BLaER1 treated with 17β-estradiol and CSF1 and Interleukin-3, amounts not matched to agents 10 nM and 100 nM (cell line): Measurements from ENCODE around the gene TIMP1.

Experiments used
- H3K27ac ChIP-seq, 11 experiments: shearing (Covaris generic); formaldehyde crosslinking; 2 replicates each; pipeline ENCODE4 v1.8.1; 2022
- H3K27me3 ChIP-seq, 11 experiments: shearing (Covaris generic); formaldehyde crosslinking; 2 replicates each; pipeline ENCODE4 v1.8.1; 2022
- H3K36me3 ChIP-seq, 11 experiments: shearing (Covaris generic); formaldehyde crosslinking; 2 replicates each; pipeline ENCODE4 v1.8.1; 2022
- H3K4me1 ChIP-seq, 10 experiments: shearing (Covaris generic); formaldehyde crosslinking; 2 replicates each; pipeline ENCODE4 v1.8.1; 2022
- H3K4me2 ChIP-seq, 11 experiments: shearing (Covaris generic); formaldehyde crosslinking; 2 replicates each; pipeline ENCODE4 v1.8.1; 2022
- H3K4me3 ChIP-seq, 10 experiments: shearing (Covaris generic); formaldehyde crosslinking; 2 replicates each; pipeline ENCODE4 v1.8.1; 2022
- H3K9ac ChIP-seq, 11 experiments: shearing (Covaris generic); formaldehyde crosslinking; 2 replicates each; pipeline ENCODE4 v1.8.1; 2022
- H3K9me3 ChIP-seq, 11 experiments: shearing (Covaris generic); formaldehyde crosslinking; replicated peaks in 1 of 11; 2 replicates each; pipeline ENCODE4 v1.8.1; 2022
- H4K20me1 ChIP-seq, 11 experiments: shearing (Covaris generic); formaldehyde crosslinking; 2 replicates each; pipeline ENCODE4 v1.8.1; 2022
- Cebpa-rat ChIP-seq, 11 experiments: shearing (Covaris generic); IDR thresholded peaks; 2 replicates each; pipeline ENCODE4 v1.8.1; 2022

The TIMP1 gene

DNA sequence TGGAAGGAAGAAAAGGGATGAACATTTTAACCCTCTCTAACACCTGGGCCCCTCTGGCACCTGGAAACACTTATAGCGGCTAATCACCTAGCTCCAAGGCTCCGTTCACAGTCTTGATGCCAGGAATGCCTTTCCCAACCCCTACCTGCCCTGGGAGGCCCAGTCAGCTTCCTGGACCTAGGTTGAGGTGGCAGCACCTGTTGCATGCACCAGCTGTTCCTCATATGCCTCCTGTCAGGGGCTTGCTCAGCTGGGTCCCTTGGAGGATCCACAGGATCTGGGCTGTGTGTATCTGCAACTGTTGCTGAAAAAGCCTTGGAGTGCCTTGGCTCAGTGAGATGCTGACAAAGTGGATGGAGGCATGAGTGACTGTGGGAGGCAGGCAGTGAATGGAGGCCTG is 43.1 kb downstream of the TIMP1 start:
- H3K27ac ChIP-seq: no peak overlapping the region
- peaks cover 24 to 46% (median 29%) of the 10 kb centered on the region in 10 experiments for H3K4me1 ChIP-seq
- H3K9me3 ChIP-seq: no peaks in the 10 kb centered on the region
- H3K9ac ChIP-seq: no peak overlapping the region
- peaks cover 0 to 9% (median 0%) of the 10 kb centered on the region in 11 experiments; a peak in 1 of 22 replicates for H3K36me3 ChIP-seq
- no peak overlapping the region for H3K4me2 ChIP-seq
- peaks cover 0 to 60% (median 39%) of the 10 kb centered on the region in 11 experiments; a peak in 16 of 22 replicates for H3K27me3 ChIP-seq
- TF ChIP-seq Cebpa-rat (IDR thresholded peaks at IDR 0.05): no peak
- no peak overlapping the region for H3K4me3 ChIP-seq
- peaks cover 0 to 42% (median 0%) of the 10 kb centered on the region in 11 experiments; a peak in 9 of 22 replicates for H4K20me1 ChIP-seq

GRCh38 chrX:47628982-47629381 is 46.7 kb downstream of the TIMP1 start:
- H3K4me1 ChIP-seq: peaks cover 18 to 70% (median 50%) of the 10 kb centered on the region in 10 experiments
- H3K27ac ChIP-seq: peak overlapping the region in 1 of 11 experiments; percentile 84; a peak in 3 of 22 replicates
- no peaks in the 10 kb centered on the region for H3K9me3 ChIP-seq

DNA sequence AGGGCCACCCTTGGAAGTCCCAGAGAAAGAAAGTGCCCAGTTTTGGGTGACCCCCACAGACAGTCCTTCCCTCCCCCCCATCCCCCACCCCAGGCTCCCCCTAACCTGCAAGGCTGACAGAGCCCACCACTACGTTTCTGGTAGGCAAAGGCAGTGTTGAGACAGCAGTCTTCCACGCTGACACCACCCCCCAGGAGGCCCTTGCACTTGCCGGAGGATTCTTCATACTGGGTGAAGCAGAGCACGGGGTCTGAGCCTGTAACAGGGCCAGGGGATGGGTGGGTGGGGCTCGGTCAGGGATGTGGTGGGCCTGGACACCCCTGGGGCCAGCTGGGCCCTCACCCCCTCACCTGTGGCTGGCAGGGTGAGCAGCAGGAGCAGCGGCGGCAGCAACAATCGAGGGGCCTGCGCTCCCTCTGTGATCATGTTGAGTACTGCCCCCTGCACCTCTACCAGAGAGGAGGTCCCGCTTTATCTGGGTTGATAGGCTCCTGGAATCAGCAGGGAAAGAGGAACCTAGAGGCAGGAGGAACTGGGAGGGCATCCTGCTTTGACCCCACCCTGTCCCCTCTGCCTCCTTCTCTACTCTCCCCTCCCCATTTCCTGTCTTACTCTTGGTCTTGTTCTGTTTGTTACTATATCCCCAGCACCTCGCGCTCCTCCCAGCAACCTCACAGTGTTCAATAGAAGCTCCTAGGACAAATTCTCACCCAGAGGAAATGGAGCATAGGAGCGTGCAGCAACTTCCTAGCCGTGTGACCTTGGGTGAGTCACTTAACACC is 47.4 kb downstream of the TIMP1 start, which contains the start of gene CFP:
Gene CFP, minus strand, starts transcription at position 512 of the 782 bp plus-strand sequence. Its CDS starts 86 bp downstream, at position 426.
- Histone ChIP-seq H3K4me1 (peaks cover 18 to 76% (median 53%) of the 10 kb centered on the region in 10 experiments), H3K4me2 (peak within 1 kb of the TSS; percentile 64 to 93 (median 87)), H3K9ac (peak within 1 kb of the TSS in 8 of 11 experiments; percentile 15 to 72 (median 56); a peak in 14 of 22 replicates), H3K27ac (peak within 1 kb of the TSS in 8 of 11 experiments; percentile 47 to 84 (median 74); a peak in 15 of 22 replicates), H3K9me3 (no peaks in the 10 kb centered on the region), H3K4me3 (peak within 1 kb of the TSS in 8 of 10 experiments; percentile 3 to 64 (median 50); a peak in 14 of 20 replicates), H4K20me1 (peaks cover 0 to 45% (median 6%) of the 10 kb centered on the region in 11 experiments; a peak in 10 of 22 replicates), H3K36me3 (peaks cover 0 to 9% (median 4%) of the 10 kb centered on the region in 11 experiments; a peak in 8 of 22 replicates), H3K27me3 (peaks cover 0 to 76% (median 60%) of the 10 kb centered on the region in 11 experiments; a peak in 21 of 22 replicates)
- no peak for TF ChIP-seq Cebpa-rat (IDR thresholded peaks at IDR 0.05)

More at GRCh38 chrX:47628982-47629381, 46.7 kb downstream of the TIMP1 start:
- H3K4me3 ChIP-seq: peak overlapping the region in 5 of 10 experiments; percentile 30 to 64 (median 55); a peak in 7 of 20 replicates
- H3K27me3 ChIP-seq: peaks cover 0 to 69% (median 59%) of the 10 kb centered on the region in 11 experiments; a peak in 21 of 22 replicates
- H4K20me1 ChIP-seq: peaks cover 0 to 44% (median 6%) of the 10 kb centered on the region in 11 experiments; a peak in 9 of 22 replicates
- H3K9ac ChIP-seq: peak overlapping the region in 5 of 11 experiments; percentile 16 to 42 (median 39); a peak in 5 of 22 replicates
- H3K36me3 ChIP-seq: peaks cover 0 to 9% (median 0%) of the 10 kb centered on the region in 11 experiments; a peak in 1 of 22 replicates
- no peak for TF ChIP-seq Cebpa-rat (IDR thresholded peaks at IDR 0.05)
- H3K4me2 ChIP-seq: peak overlapping the region; percentile 21 to 87 (median 57); a peak in 19 of 22 replicates

GRCh38 chrX:47631676-47632075 is 49.4 kb downstream of the TIMP1 start:
- H3K9ac ChIP-seq: no peak overlapping the region
- H3K4me2 ChIP-seq: peak overlapping the region in 3 of 11 experiments; percentile 86 to 91 (median 90); a peak in 4 of 22 replicates
- peaks cover 0 to 23% (median 14%) of the 10 kb centered on the region in 11 experiments; a peak in 14 of 22 replicates for H3K36me3 ChIP-seq
- no peaks in the 10 kb centered on the region for H3K9me3 ChIP-seq
- peaks cover 0 to 81% (median 61%) of the 10 kb centered on the region in 11 experiments; a peak in 21 of 22 replicates for H3K27me3 ChIP-seq
- peaks cover 18 to 95% (median 58%) of the 10 kb centered on the region in 10 experiments for H3K4me1 ChIP-seq
- H3K4me3 ChIP-seq: no peak overlapping the region
- TF ChIP-seq Cebpa-rat (IDR thresholded peaks at IDR 0.05): no peak
- peaks cover 0 to 29% (median 6%) of the 10 kb centered on the region in 11 experiments; a peak in 10 of 22 replicates for H4K20me1 ChIP-seq
- no peak overlapping the region for H3K27ac ChIP-seq

DNA sequence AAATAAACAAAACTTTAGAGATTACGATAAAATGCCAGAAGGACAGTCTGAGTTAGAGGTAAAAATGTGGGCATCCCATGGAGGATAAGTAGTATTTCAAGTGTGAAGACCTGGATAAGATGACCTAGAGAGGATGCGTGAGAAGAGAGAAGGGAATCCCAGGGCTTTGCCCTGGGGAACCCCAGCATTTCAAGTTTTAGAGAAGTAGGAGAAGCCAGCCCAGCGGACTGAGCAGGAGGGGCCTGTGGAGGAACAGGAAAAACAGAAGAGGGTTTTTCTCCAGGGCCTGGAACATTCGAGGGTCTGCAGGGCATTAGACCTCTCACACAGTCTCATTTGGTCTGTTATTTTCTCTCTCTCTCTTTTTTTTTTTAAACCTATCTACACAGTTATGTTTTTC is 50.4 kb downstream of the TIMP1 start:
- no peak overlapping the region for H3K4me3 ChIP-seq
- 0 out of 22 replicates have a peak, but pooled peaks cover 0 to 2% (median 0%) of the 10 kb centered on the region in 11 experiments for H3K9me3 ChIP-seq
- peak overlapping the region in 3 of 11 experiments; percentile 8 to 32 (median 28); a peak in 2 of 22 replicates for H3K27ac ChIP-seq
- H4K20me1 ChIP-seq: peaks cover 0 to 19% (median 0%) of the 10 kb centered on the region in 11 experiments; a peak in 7 of 22 replicates
- peak overlapping the region in 7 of 11 experiments; percentile 1 to 91 (median 39); a peak in 9 of 22 replicates for H3K4me2 ChIP-seq
- peaks cover 0 to 28% (median 17%) of the 10 kb centered on the region in 11 experiments; a peak in 13 of 22 replicates for H3K36me3 ChIP-seq
- no peak overlapping the region for H3K9ac ChIP-seq
- peaks cover 18 to 94% (median 59%) of the 10 kb centered on the region in 10 experiments for H3K4me1 ChIP-seq
- H3K27me3 ChIP-seq: peaks cover 0 to 84% (median 66%) of the 10 kb centered on the region in 11 experiments; a peak in 21 of 22 replicates
- no peak for TF ChIP-seq Cebpa-rat (IDR thresholded peaks at IDR 0.05)

GRCh38 chrX:47633689-47634590 is 51.7 kb downstream of the TIMP1 start:
- Histone ChIP-seq H4K20me1 (peaks cover 0 to 13% (median 0%) of the 10 kb centered on the region in 11 experiments; a peak in 3 of 22 replicates), H3K9ac (no peak overlapping the region; a peak in 1 of 22 replicates), H3K4me1 (peaks cover 21 to 91% (median 58%) of the 10 kb centered on the region in 10 experiments), H3K4me3 (no peak overlapping the region), H3K4me2 (peak overlapping the region in 4 of 11 experiments; percentile 39 to 91 (median 75); a peak in 6 of 22 replicates), H3K36me3 (peaks cover 6 to 39% (median 25%) of the 10 kb centered on the region in 11 experiments; a peak in 18 of 22 replicates), H3K27me3 (peaks cover 6 to 86% (median 72%) of the 10 kb centered on the region in 11 experiments), H3K27ac (no peak overlapping the region), H3K9me3 (peaks cover 0 to 13% (median 3%) of the 10 kb centered on the region in 11 experiments; a peak in 6 of 22 replicates)
- TF ChIP-seq Cebpa-rat (IDR thresholded peaks at IDR 0.05): peak in 1 of 11 experiments; percentile 43; a peak in 1 of 22 replicates

GRCh38 chrX:47634871-47635575 is 52.8 kb downstream of the TIMP1 start:
- Histone ChIP-seq H3K4me2 (peak overlapping the region in 4 of 11 experiments; percentile 41 to 91 (median 75); a peak in 8 of 22 replicates), H3K27ac (no peak overlapping the region), H3K9me3 (peaks cover 6 to 24% (median 13%) of the 10 kb centered on the region in 11 experiments; a peak in 21 of 22 replicates), H3K36me3 (peaks cover 17 to 50% (median 35%) of the 10 kb centered on the region in 11 experiments), H3K9ac (no peak overlapping the region), H3K27me3 (peaks cover 7 to 93% (median 82%) of the 10 kb centered on the region in 11 experiments), H3K4me3 (no peak overlapping the region), H3K4me1 (peaks cover 13 to 85% (median 51%) of the 10 kb centered on the region in 10 experiments), H4K20me1 (peaks cover 0 to 13% (median 0%) of the 10 kb centered on the region in 11 experiments; a peak in 3 of 22 replicates)
- no peak for TF ChIP-seq Cebpa-rat (IDR thresholded peaks at IDR 0.05)
